DOHH2 (cell line): Measurements from ENCODE around the gene PDE8B.

Source experiments
- CTCF ChIP-seq: fragments of 200-600 bp; sonication (generic); IDR thresholded peaks from one replicate; pipeline ENCODE4 v1.5.1; 2014; ENCODE audit warnings: antibody characterized with exemption, mild to moderate bottlenecking, low read depth, low read length; ENCODE audit not compliant: poor library complexity, severe bottlenecking
- EZH2phosphoT487 ChIP-seq: fragments of 200-600 bp; sonication (generic); IDR thresholded peaks from 2 replicates; pipeline ENCODE4 v1.6.1; 2017; ENCODE audit warnings: borderline replicate concordance, mild to moderate bottlenecking, antibody characterized with exemption, low read length, moderate library complexity, mixed read lengths

- TF ChIP-seq CTCF, result no peak
- TF ChIP-seq EZH2phosphoT487, result no peak
These were observed 45.1 kb downstream of the PDE8B start for GRCh38 chr5:77255617-77256016.
